ENCODE data around the gene FBXL19. TPM values are rescaled to one million over a fixed set of nuclear protein-coding genes. Genes with fewer than 3 reads are reported as not detected.
A peak's percentile ranks its signal among the peaks of the same experiment; 100 is the strongest.

The FBXL19 gene
- total and polyA plus RNA-seq, 9 of the 15 experiments (the other 6 are each of a cell fraction or from before 2014, with no cell fraction given): 0.13 to 48.0 (median 13.5) TPM; not detected in 1

DNA sequence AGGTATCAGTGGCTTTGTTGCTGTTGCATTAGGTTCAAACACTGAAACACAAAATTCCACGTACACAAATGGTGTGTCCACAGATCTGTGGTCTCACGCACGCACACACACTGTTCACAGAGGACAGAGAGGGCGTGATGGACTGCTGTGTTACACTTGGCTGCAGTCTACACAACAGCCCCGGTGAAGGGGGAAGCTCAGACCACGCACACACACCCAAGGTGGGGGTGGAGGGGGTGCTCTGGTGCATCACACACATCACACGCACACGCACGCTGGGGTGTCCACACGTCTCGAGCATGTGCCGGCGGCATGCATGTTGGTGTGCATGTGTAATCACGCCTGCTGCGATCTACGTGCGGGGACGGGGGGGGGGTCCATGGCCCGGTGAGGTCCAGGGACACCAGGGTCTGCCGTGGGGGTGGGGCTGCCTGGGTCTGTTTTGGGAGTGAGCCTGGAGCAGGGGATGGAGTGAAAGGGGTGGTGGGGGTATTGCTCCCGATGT lies 69.0 kb downstream of the FBXL19 start:
- in situ Hi-C loops (cut with MboI) (loop anchor here (10.0 to 25.0 kb wide), 2 partner anchors 322 to 445 kb away; partner anchors contain the start of genes COX6A2 and ZNF843), intact Hi-C loops (cut with micrococcal nuclease) (loop anchor here (5.0 kb wide), 2 partner anchors 40 to 80 kb away; partner anchors contain the start of genes STX4, ZNF646 and ZNF668)
- DNase-seq (ENCODE audit: extremely low read depth in 1 of 4, low spot score in 3 of 4) (no peak), ATAC-seq (no peak), FAIRE-seq (no peak)
- Histone ChIP-seq H3K27ac (ENCODE audit: extremely low read depth, low read depth, low read length) (peak overlapping the region; percentile 61; the same call in 1 of the 3 replicates), H3K36me3 (ENCODE audit: control insufficient read depth, insufficient read depth, low read length) (peaks cover 6% of the 10 kb centered on the region; the same call in 1 of the 3 replicates), H3K9me3 (replicated peaks; ENCODE audit: control insufficient read depth, insufficient read depth, low read depth, low read length) (no peaks in the 10 kb centered on the region), H4K20me1 (replicated peaks; ENCODE audit: control insufficient read depth, insufficient read depth, low read length) (no peaks in the 10 kb centered on the region), H3K79me2 (ENCODE audit: control insufficient read depth, insufficient read depth, low read length) (peaks cover 3% of the 10 kb centered on the region; the same call in 2 of the 3 replicates), H3K9ac (ENCODE audit: insufficient read depth in 1 of 2, low read depth in 2 of 2, low read length in 2 of 2) (peak overlapping the region in 1 of 2 experiments; percentile 23; a peak in 1 of 4 replicates), H3K4me2 (ENCODE audit: insufficient read depth, low read length) (peak overlapping the region; percentile 62; the same call in 1 of the 2 replicates), H3K4me1 (replicated peaks in 1 of 2; ENCODE audit: control insufficient read depth in 2 of 2, insufficient read depth in 2 of 2, low read length in 2 of 2) (peaks cover 22 to 53% of the 10 kb centered on the region in 2 experiments), H3K9me1 (ENCODE audit: control insufficient read depth, insufficient read depth, low read length) (no peaks in the 10 kb centered on the region), H2AFZ (ENCODE audit: low read depth, low read length) (peak overlapping the region; percentile 67), H3K27me3 (ENCODE audit: control insufficient read depth in 2 of 2, insufficient read depth in 2 of 2, low read length in 2 of 2) (no peaks in the 10 kb centered on the region), H3K4me3 (no peak overlapping the region)
- no TSS peak for BruUV-seq (replicated peaks)
- TF ChIP-seq HNRNPL (IDR thresholded peaks at IDR 0.05; ENCODE audit: low read depth, low read length) (no peak), FOXA3 (CRISPR knock-in tag; conservative IDR thresholded peaks at IDR 0.05 in 1 of 2, IDR thresholded peaks at IDR 0.05 in 1 of 2) (0 out of 4 replicates have a peak, but pooled peaks of 1 of the 2 experiments have one; percentile 36), RBFOX2 (IDR thresholded peaks at IDR 0.05; ENCODE audit: low read depth, low read length) (0 out of 2 replicates have a peak, but pooled peaks have one; percentile 2), ZBTB7A (IDR thresholded peaks at IDR 0.05; ENCODE audit: borderline replicate concordance, control insufficient read depth, low read depth, low read length) (peak; percentile 18; the same call in 1 of the 2 replicates)
- TF ChIP-seq, protein P1, sequence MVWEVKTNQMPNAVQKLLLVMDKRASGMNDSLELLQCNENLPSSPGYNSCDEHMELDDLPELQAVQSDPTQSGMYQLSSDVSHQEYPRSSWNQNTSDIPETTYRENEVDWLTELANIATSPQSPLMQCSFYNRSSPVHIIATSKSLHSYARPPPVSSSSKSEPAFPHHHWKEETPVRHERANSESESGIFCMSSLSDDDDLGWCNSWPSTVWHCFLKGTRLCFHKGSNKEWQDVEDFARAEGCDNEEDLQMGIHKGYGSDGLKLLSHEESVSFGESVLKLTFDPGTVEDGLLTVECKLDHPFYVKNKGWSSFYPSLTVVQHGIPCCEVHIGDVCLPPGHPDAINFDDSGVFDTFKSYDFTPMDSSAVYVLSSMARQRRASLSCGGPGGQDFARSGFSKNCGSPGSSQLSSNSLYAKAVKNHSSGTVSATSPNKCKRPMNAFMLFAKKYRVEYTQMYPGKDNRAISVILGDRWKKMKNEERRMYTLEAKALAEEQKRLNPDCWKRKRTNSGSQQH (CRISPR knock-in tag; IDR thresholded peaks at IDR 0.05): no peak
- TF ChIP-seq, protein P2, sequence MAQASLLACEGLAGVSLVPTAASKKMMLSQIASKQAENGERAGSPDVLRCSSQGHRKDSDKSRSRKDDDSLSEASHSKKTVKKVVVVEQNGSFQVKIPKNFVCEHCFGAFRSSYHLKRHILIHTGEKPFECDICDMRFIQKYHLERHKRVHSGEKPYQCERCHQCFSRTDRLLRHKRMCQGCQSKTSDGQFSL (CRISPR knock-in tag; IDR thresholded peaks at IDR 0.05): peak; percentile 71; the same call in 1 of the 2 replicates
- TF ChIP-seq, protein P2 (tag; IDR thresholded peaks at IDR 0.05): 0 out of 4 replicates have a peak, but pooled peaks of 1 of the 2 experiments have one; percentile 19
- 80% methylated on average over 13 of the region's 21 CpGs for WGBS (ENCODE audit: insufficient coverage, low coverage, missing lambda C conversion rate)
- POLR2A ChIA-PET: interaction anchor here (0.7 to 1.6 kb wide), 3 partner anchors 99 to 199 kb away, joined by 3 to 5 read pairs (median 3); partner anchors contain the start of gene FUS
- CTCF ChIA-PET (ENCODE audit: low intra/inter-chr PET ratio): no interaction called here

All from K562 (cell line).